Activated CD4-positive, alpha-beta T cell treated with anti-CD3 and anti-CD28 coated beads for 36 hours (primary cell): ENCODE data around the gene AGBL3. TPM values are rescaled to one million over a fixed set of nuclear protein-coding genes. Genes with fewer than 3 reads are reported as not detected.
"Not testable (repeated sequence)": the region's sequence is repeated elsewhere in the genome, so short reads cannot be mapped to it uniquely, and the experiment has no call there.

ENCODE experiments used
- ATAC-seq: fragments of 200-7000 bp; cut with Tn5 transposase; one replicate; pipeline ENCODE4 v1.10.0; 2021; ENCODE audit warnings: mild to moderate bottlenecking, moderate library complexity
- CTCF ChIA-PET: fragments of 350-600 bp; sonication (Branson Sonifier 250); formaldehyde crosslinking; loops from one replicate; lab custom pipeline; 2021; ENCODE audit warnings: antibody characterized with exemption; lab: Charles Lee
- POLR2A ChIA-PET: fragments of 350-600 bp; sonication (Branson Sonifier 250); formaldehyde crosslinking; loops from one replicate; lab custom pipeline; 2021; ENCODE audit warnings: antibody characterized with exemption, inconsistent platforms; lab: Charles Lee
- DNase-seq: peaks from one replicate; pipeline ENCODE4 v3.0.0-alpha.2; 2020
- H3K27ac Mint-ChIP-seq: one replicate; pipeline ENCODE4 v1.8.0; 2021; ENCODE audit warnings: mixed read lengths
- H3K27me3 Mint-ChIP-seq: one replicate; pipeline ENCODE4 v1.8.0; 2021; ENCODE audit warnings: mixed read lengths
- H3K36me3 Mint-ChIP-seq: one replicate; pipeline ENCODE4 v1.8.0; 2021; ENCODE audit warnings: low read depth, mixed read lengths
- H3K4me1 Mint-ChIP-seq: one replicate; pipeline ENCODE4 v1.8.0; 2021; ENCODE audit warnings: mixed read lengths
- H3K4me3 Mint-ChIP-seq: one replicate; pipeline ENCODE4 v1.8.0; 2021; ENCODE audit warnings: mild to moderate bottlenecking, moderate library complexity, mixed read lengths
- H3K9me3 Mint-ChIP-seq: one replicate; pipeline ENCODE4 v1.8.0; 2021; ENCODE audit warnings: low read depth, mixed read lengths
- intact Hi-C, 2 experiments: fragments of 100-400 bp; cut with DNase I in 1 of 2; cut with micrococcal nuclease in 1 of 2; formaldehyde crosslinking; loops; one replicate each; pipeline versions ENCODE4 v1.14.2 to v1.15.1; 2022 to 2024; cut with DNase I, micrococcal nuclease
- total RNA-seq, 2 experiments: library from RNA; stranded (reverse); gene quantifications; one replicate each; pipeline ENCODE4 v1.2.3, GENCODE V29; 2021

Gene AGBL3
- total RNA-seq, 2 experiments from 2014 or later, result 2.1 to 2.2 TPM

- no peak overlapping the region for H3K27ac Mint-ChIP-seq
- H3K4me1 Mint-ChIP-seq, result no peaks in the 10 kb centered on the region
- intact Hi-C loops, result no loop called here
- CTCF ChIA-PET, result no interaction called here
- peaks cover 4% of the 10 kb centered on the region for H3K36me3 Mint-ChIP-seq
- ATAC-seq (no peak), DNase-seq (no peak)
- no peak overlapping the region for H3K4me3 Mint-ChIP-seq
- POLR2A ChIA-PET, result no interaction called here
- no peaks in the 10 kb centered on the region for H3K27me3 Mint-ChIP-seq
- H3K9me3 Mint-ChIP-seq, result no peaks in the 10 kb centered on the region
These were observed 125.1 kb downstream of the AGBL3 start for GRCh38 chr7:135111379-135111778.

GRCh38 chr7:135114622-135115021 lies 128.3 kb downstream of the AGBL3 start:
- ChIA-PET POLR2A (no interaction called here), CTCF (interaction anchor here (0.8 to 1.8 kb wide), 3 partner anchors 17 to 86 kb away, joined by 3 to 6 read pairs (median 4); no protein-coding TSS in a partner anchor)
- intact Hi-C loops, result no loop called here
- H3K4me1 Mint-ChIP-seq, result no peaks in the 10 kb centered on the region
- no peak overlapping the region for H3K27ac Mint-ChIP-seq
- ATAC-seq (no peak), DNase-seq (no peak)
- peaks cover 6% of the 10 kb centered on the region for H3K9me3 Mint-ChIP-seq
- no peak overlapping the region for H3K4me3 Mint-ChIP-seq
- no peaks in the 10 kb centered on the region for H3K27me3 Mint-ChIP-seq
- H3K36me3 Mint-ChIP-seq, result peaks cover 9% of the 10 kb centered on the region

- no peak overlapping the region for H3K27ac Mint-ChIP-seq
- ChIA-PET CTCF (no interaction called here), POLR2A (no interaction called here)
- no peaks in the 10 kb centered on the region for H3K27me3 Mint-ChIP-seq
- no peak for DNase-seq
- no peaks in the 10 kb centered on the region for H3K4me1 Mint-ChIP-seq
- intact Hi-C loops, result no loop called here
- no peak for ATAC-seq
- no peak overlapping the region for H3K4me3 Mint-ChIP-seq
- peaks cover 10% of the 10 kb centered on the region for H3K9me3 Mint-ChIP-seq
- peaks cover 18% of the 10 kb centered on the region for H3K36me3 Mint-ChIP-seq
These were observed 130.8 kb downstream of the AGBL3 start for GRCh38 chr7:135117096-135117495.

- no peak overlapping the region for H3K4me3 Mint-ChIP-seq
- intact Hi-C loops, result no loop called here
- H3K9me3 Mint-ChIP-seq, result peaks cover 10% of the 10 kb centered on the region
- DNase-seq (no peak), ATAC-seq (no peak)
- no peak overlapping the region for H3K27ac Mint-ChIP-seq
- no peaks in the 10 kb centered on the region for H3K27me3 Mint-ChIP-seq
- no peaks in the 10 kb centered on the region for H3K4me1 Mint-ChIP-seq
- ChIA-PET CTCF (interaction anchor here (0.5 to 0.6 kb wide), 3 partner anchors 39 to 120 kb away, joined by 3 read pairs; no protein-coding TSS in a partner anchor), POLR2A (no interaction called here)
- H3K36me3 Mint-ChIP-seq, result peaks cover 18% of the 10 kb centered on the region
These were observed 135.6 kb downstream of the AGBL3 start for GRCh38 chr7:135121868-135122267.

- H3K4me3 Mint-ChIP-seq, H3K36me3 Mint-ChIP-seq, H3K9me3 Mint-ChIP-seq, intact Hi-C loops, ATAC-seq, DNase-seq, POLR2A ChIA-PET, H3K4me1 Mint-ChIP-seq, CTCF ChIA-PET, H3K27me3 Mint-ChIP-seq, H3K27ac Mint-ChIP-seq: not testable (repeated sequence)
These were observed 138.3 kb downstream of the AGBL3 start for GRCh38 chr7:135124631-135125030.

- no peaks in the 10 kb centered on the region for H3K27me3 Mint-ChIP-seq
- H3K36me3 Mint-ChIP-seq, result peaks cover 7% of the 10 kb centered on the region
- H3K9me3 Mint-ChIP-seq, result peaks cover 9% of the 10 kb centered on the region
- intact Hi-C loops, result no loop called here
- no peaks in the 10 kb centered on the region for H3K4me1 Mint-ChIP-seq
- no peak overlapping the region for H3K27ac Mint-ChIP-seq
- CTCF ChIA-PET, result interaction anchor here (0.7 to 1.0 kb wide), 2 partner anchors 9 to 40 kb away, joined by 3 read pairs; no protein-coding TSS in a partner anchor
- no peak for DNase-seq
- no peak for ATAC-seq
- no peak overlapping the region for H3K4me3 Mint-ChIP-seq
- POLR2A ChIA-PET, result no interaction called here
These were observed 142.6 kb downstream of the AGBL3 start for GRCh38 chr7:135128931-135129330.

- Mint-ChIP-seq H3K4me3 (no peak overlapping the region), H3K4me1 (no peaks in the 10 kb centered on the region), H3K27me3 (no peaks in the 10 kb centered on the region), H3K27ac (no peak overlapping the region), H3K36me3 (peaks cover 7% of the 10 kb centered on the region), H3K9me3 (peaks cover 9% of the 10 kb centered on the region)
- DNase-seq (no peak), ATAC-seq (no peak)
- intact Hi-C loops, result no loop called here
- POLR2A ChIA-PET, result no interaction called here
- CTCF ChIA-PET, result interaction anchor here (0.7 kb wide), 2 partner anchors 30 to 39 kb away, joined by 3 read pairs; no protein-coding TSS in a partner anchor
These were observed 143.3 kb downstream of the AGBL3 start for GRCh38 chr7:135129579-135129978.

GRCh38 chr7:135143885-135144668 lies 157.8 kb downstream of the AGBL3 start:
- Mint-ChIP-seq H3K36me3 (peaks cover 4% of the 10 kb centered on the region), H3K4me1 (peaks cover 28% of the 10 kb centered on the region), H3K27ac (no peak overlapping the region), H3K4me3 (no peak overlapping the region), H3K27me3 (no peaks in the 10 kb centered on the region), H3K9me3 (peaks cover 4% of the 10 kb centered on the region)
- POLR2A ChIA-PET, result no interaction called here
- CTCF ChIA-PET, result interaction anchor here (0.6 to 1.0 kb wide), 4 partner anchors 14 to 631 kb away, joined by 3 read pairs; no protein-coding TSS in a partner anchor
- ATAC-seq, result no peak
- no peak for DNase-seq
- intact Hi-C loops, result no loop called here

GRCh38 chr7:135147341-135147898 lies 161.1 kb downstream of the AGBL3 start:
- intact Hi-C loops, result loop anchor here (1.0 to 5.0 kb wide), 5 partner anchors 63 to 500 kb away; partner anchors contain the start of genes BPGM (in 2 of the 2), AGBL3 (in 1 of the 2), CNOT4 (in 1 of the 2) and WDR91 (in 1 of the 2)
- Mint-ChIP-seq H3K4me1 (peaks cover 52% of the 10 kb centered on the region), H3K9me3 (no peaks in the 10 kb centered on the region), H3K27me3 (no peaks in the 10 kb centered on the region), H3K4me3 (peak overlapping the region; percentile 79), H3K27ac (peak overlapping the region; percentile 92), H3K36me3 (peaks cover 15% of the 10 kb centered on the region)
- DNase-seq, result no peak
- peak; percentile 33 for ATAC-seq
- ChIA-PET POLR2A (interaction anchor here (0.9 to 1.4 kb wide), 3 partner anchors 11 to 161 kb away, joined by 3 to 10 read pairs (median 4); partner anchors contain the start of genes AGBL3 and CYREN), CTCF (interaction anchor here (0.9 to 2.7 kb wide), 8 partner anchors 11 to 480 kb away, joined by 3 to 12 read pairs (median 4); partner anchors contain the start of gene CYREN)

- Mint-ChIP-seq H3K36me3 (peaks cover 21% of the 10 kb centered on the region), H3K4me1 (peaks cover 52% of the 10 kb centered on the region)
- POLR2A ChIA-PET, result interaction anchor here (0.9 to 1.4 kb wide), 3 partner anchors 10 to 161 kb away, joined by 3 to 10 read pairs (median 4); partner anchors contain the start of genes AGBL3 and CYREN
These were observed 161.8 kb downstream of the AGBL3 start, which contains the start of gene TMEM140 for GRCh38 chr7:135147899-135148721. TMEM140 (plus strand) TSS chr7:135148072; CDS start chr7:135164442, 16,370 bp downstream.

More at GRCh38 chr7:135147899-135148721, 161.8 kb downstream of the AGBL3 start, which contains the start of gene TMEM140:
- intact Hi-C loops, result loop anchor here (1.0 to 5.0 kb wide), 10 partner anchors 21 to 515 kb away; partner anchors contain the start of genes AGBL3 (in 2 of the 2), BPGM (in 2 of the 2), WDR91 (in 2 of the 2) and CNOT4 (in 1 of the 2)
- H3K27me3 Mint-ChIP-seq, result no peaks in the 10 kb centered on the region
- peaks cover 4% of the 10 kb centered on the region for H3K9me3 Mint-ChIP-seq
- H3K4me3 Mint-ChIP-seq, result peak within 1 kb of the TSS; percentile 79
- peak; percentile 75 for DNase-seq
- peak within 1 kb of the TSS; percentile 92 for H3K27ac Mint-ChIP-seq
- CTCF ChIA-PET, result interaction anchor here (0.9 to 2.7 kb wide), 8 partner anchors 10 to 481 kb away, joined by 3 to 12 read pairs (median 4); partner anchors contain the start of gene CYREN
- peak; percentile 81 for ATAC-seq
